K562 (cell line): Measurements from ENCODE around the gene MIEF1. TPM values are rescaled to one million over a fixed set of nuclear protein-coding genes. Genes with fewer than 3 reads are reported as not detected.
A peak's percentile ranks its signal among the peaks of the same experiment; 100 is the strongest.

ENCODE experiments used
- SREBF2 ChIP-seq: sonication (generic); formaldehyde crosslinking; IDR thresholded peaks from 2 replicates; pipeline ENCODE4 v1.4.0; 2020; ENCODE audit warnings: mild to moderate bottlenecking, missing genetic modification reagents
- polyA plus RNA-seq, 8 experiments: library from polyadenylated mRNA; depleted of rRNA in 4 of 8; stranded (reverse) in 5 of 8; unstranded in 3 of 8; fragments of >200 nt; fragmentation: Nextera tagmentation in 2 of 8; fragmentation: Illumina TruSeq in 1 of 8; extraction: Ambion mirVana in 2 of 8; extraction: Trizol in 1 of 8; gene quantifications; 2 replicates each; pipeline versions ENCODE4 v1.2.1 to v1.2.3, GENCODE V29; 2011 to 2014; ENCODE audit warnings: inconsistent platforms in 1 of 8, missing spikeins in 1 of 8
- total RNA-seq, 7 experiments: library from RNA; depleted of rRNA in 6 of 7; stranded (reverse); fragments of >200 nt in 6 of 7; fragmentation: Illumina TruSeq in 2 of 7; extraction: Trizol in 2 of 7; gene quantifications; 2 replicates each; pipeline versions ENCODE4 v1.2.1 to v1.2.3, GENCODE V29; 2011 to 2021; ENCODE audit warnings: low replicate concordance in 1 of 7
- TF ChIP-seq, protein P1 (sequence below), 2 experiments: fragments of 450-650 bp; IDR thresholded peaks; 2 replicates each; pipeline ENCODE4 v1.6.1; 2016; ENCODE audit warnings: mild to moderate bottlenecking in 2 of 2, borderline replicate concordance in 1 of 2, low read depth in 1 of 2, moderate library complexity in 1 of 2
- TF ChIP-seq, protein P2 (sequence below): fragments of 450-650 bp; IDR thresholded peaks from 2 replicates; pipeline ENCODE4 v1.6.1; 2016

The MIEF1 gene
- total and polyA plus RNA-seq, 9 of the 15 experiments (the other 6 are each of a cell fraction or from before 2014, with no cell fraction given) = 10.9 to 51.8 (median 25.5) TPM

DNA sequence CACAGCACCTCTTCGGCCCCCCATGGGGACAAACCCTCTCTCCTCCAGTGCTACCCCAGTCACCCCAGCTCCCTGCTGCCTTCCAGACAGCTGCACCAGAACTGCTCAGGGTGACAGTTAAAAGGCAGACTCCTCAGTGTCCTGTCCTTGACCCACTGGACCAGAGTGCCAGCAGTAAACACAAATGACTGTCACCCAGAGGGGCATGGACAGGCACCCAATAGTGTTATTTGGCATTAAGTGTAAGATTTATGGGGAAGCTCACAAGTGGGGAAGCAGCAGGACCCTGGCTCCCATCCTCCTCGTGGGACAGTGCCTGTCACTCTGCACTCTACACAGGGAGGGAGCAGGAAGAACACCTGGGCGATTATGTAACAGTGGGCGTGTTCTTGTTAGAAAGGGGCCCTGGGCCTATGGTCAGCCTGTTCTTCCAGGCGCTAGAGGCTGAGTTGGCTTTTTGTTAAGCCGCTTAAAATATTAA is 25.4 kb downstream of the MIEF1 start (continued):
- TF ChIP-seq, protein P1, sequence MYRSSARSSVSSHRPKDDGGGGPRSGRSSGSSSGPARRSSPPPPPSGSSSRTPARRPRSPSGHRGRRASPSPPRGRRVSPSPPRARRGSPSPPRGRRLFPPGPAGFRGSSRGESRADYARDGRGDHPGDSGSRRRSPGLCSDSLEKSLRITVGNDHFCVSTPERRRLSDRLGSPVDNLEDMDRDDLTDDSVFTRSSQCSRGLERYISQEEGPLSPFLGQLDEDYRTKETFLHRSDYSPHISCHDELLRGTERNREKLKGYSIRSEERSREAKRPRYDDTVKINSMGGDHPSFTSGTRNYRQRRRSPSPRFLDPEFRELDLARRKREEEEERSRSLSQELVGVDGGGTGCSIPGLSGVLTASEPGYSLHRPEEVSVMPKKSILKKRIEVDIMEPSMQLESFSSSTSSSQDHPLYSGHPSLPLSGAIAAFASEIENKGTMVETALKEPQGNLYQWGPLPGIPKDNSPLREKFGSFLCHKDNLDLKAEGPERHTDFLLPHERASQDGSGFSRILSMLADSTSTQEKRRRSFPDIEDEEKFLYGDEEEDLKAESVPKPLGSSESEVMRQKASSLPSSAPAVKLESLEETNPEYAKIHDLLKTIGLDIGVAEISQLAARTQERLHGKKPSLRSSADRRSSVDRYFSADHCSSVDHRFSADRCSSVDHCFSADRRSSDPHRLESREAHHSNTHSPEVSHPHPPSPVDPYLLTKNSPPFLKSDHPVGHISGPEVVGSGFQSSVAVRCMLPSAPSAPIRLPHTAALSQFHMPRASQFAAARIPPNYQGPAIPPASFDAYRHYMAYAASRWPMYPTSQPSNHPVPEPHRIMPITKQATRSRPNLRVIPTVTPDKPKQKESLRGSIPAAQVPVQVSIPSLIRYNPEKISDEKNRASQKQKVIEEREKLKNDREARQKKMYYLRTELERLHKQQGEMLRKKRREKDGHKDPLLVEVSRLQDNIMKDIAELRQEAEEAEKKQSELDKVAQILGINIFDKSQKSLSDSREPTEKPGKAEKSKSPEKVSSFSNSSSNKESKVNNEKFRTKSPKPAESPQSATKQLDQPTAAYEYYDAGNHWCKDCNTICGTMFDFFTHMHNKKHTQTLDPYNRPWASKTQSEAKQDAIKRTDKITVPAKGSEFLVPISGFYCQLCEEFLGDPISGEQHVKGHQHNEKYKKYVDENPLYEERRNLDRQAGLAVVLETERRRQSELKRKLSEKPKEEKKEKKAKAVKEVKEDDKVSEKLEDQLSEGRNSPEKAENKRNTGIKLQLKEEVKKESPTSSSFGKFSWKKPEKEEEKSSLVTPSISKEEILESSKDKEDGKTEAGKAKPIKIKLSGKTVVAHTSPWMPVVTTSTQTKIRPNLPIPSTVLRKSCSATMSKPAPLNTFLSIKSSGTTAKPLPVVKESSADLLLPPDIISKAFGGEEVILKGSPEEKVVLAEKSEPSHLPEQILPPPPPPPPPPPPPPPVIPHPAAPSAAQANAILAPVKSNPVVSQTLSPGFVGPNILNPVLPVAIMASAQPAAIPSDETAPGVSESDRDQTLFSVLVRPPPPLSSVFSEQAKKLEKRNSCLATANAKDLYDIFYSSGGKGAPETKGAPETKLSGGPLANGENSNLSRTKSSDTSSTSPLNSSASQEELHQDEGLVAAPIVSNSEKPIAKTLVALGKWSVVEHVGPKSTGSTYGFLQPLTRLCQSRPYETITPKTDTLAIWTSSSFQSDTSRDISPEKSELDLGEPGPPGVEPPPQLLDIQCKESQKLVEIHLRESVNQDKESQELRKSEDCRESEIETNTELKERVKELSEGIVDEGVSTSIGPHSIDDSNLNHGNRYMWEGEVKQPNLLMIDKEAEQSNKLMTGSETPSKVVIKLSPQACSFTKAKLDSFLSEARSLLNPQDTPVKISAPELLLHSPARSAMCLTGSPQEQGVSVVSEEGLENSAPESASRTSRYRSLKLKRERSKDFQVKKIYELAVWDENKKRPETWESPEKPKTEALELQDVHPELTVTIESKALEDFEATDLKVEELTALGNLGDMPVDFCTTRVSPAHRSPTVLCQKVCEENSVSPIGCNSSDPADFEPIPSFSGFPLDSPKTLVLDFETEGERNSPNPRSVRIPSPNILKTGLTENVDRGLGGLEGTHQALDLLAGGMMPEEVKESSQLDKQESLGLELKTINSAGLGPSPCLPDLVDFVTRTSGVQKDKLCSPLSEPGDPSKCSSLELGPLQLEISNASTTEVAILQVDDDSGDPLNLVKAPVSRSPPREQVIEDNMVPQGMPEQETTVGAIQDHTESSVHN (IDR thresholded peaks at IDR 0.05; ENCODE audit: borderline replicate concordance in 1 of 2, low read depth in 1 of 2) = no peak
- TF ChIP-seq, protein P2, sequence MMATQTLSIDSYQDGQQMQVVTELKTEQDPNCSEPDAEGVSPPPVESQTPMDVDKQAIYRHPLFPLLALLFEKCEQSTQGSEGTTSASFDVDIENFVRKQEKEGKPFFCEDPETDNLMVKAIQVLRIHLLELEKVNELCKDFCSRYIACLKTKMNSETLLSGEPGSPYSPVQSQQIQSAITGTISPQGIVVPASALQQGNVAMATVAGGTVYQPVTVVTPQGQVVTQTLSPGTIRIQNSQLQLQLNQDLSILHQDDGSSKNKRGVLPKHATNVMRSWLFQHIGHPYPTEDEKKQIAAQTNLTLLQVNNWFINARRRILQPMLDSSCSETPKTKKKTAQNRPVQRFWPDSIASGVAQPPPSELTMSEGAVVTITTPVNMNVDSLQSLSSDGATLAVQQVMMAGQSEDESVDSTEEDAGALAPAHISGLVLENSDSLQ = peak; percentile 32; the same call in 1 of the 2 replicates
- no peak for TF ChIP-seq SREBF2
- TF ChIP-seq, all 486 proteins: peak for 2
